Measurements from ENCODE around the gene HDC.

Gene HDC

DNA sequence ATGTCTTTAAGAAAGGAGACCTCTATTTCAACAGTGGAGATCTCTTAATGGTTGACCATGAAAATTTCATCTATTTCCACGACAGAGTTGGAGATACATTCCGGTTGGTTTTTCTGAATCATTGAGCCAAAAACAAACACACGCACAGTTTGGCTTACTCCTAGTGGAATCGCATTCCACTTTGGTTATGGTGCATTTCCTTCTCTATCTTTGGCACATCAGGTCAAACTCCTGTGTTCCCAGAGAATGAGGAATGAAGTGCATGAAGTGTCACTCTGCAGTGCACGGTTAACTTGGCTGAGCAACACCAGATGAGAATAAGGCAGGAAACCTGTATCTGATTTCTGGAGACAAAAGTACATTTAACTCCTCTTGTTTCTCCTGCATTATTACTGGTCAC lies 38.5 kb downstream of the HDC start:
- DNase-seq = no peak

DNA sequence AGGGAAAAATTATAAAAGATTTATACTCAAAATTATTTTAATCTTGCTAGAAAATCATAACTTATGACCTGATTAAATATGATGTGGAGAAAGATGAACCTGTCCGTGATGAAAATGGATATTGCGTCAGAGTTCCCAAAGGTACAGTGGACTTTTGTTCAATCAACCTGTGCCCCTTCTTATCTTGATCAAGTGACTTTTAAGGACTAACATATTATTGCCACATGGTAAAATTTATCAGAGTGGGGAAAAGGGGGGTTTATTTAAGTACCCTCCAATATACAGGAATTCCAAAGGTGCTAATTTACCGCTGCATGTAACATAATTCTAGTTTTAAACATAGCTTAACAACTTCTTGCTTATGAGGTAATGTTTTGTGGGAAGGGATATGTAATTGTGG lies 39.6 kb downstream of the HDC start:
- no peak for DNase-seq

DNA sequence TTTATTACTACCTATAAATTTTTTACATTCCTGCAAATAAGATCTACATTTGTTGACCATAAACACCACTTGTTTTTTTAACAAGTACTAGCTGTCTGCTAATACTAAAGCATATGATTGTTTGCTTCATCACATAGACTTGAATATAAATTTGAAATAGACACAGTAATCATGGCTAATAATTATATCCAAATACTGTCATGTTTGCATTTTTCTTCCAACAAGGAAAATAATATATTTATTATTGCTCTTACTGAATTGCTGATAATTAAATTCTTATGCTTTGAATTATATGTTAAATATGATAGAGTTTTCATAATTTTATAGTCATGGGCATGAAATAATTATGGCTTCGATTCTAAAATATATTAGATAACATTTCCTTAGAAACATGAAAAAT lies 40.5 kb downstream of the HDC start:
- no peak for DNase-seq

DNA sequence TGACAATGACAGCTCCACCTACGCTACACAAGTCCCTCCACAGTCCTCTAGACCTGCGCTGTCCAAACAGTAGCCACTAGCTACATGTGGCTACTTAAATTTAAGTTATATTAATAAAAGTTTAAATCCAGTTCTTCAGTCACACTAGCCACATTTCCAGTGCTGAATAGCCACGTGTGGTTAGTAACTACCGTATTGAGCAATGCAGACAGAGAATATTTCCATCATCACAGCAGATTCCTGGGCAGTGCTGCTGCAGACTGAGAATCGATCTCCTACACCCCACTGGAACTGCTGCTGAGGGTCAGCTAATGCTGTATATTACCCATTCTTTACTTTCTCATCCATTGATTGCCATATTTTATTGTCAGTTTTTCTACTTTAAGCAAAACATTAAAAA lies 40.9 kb downstream of the HDC start:
- DNase-seq = no peak

DNA sequence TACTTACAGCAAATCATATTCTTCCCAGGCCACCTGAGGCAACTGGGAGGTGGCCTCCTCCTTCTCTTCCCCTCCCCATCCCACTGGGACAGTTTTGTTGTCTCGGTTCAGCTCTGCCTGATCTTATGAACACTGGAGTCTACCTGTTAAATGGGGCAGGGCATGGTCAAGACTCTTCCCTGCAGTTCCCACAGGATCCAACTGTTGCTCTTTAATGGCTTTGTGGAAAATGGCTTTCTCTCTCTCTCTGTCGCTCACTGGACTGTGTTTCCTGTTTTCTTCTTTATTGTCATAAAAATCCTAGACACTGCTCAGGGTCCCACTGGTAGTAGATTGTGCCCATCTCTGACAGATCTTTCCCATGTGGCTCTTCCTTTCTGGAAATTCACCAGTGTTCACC lies 43.3 kb downstream of the HDC start:
- DNase-seq = no peak

DNA sequence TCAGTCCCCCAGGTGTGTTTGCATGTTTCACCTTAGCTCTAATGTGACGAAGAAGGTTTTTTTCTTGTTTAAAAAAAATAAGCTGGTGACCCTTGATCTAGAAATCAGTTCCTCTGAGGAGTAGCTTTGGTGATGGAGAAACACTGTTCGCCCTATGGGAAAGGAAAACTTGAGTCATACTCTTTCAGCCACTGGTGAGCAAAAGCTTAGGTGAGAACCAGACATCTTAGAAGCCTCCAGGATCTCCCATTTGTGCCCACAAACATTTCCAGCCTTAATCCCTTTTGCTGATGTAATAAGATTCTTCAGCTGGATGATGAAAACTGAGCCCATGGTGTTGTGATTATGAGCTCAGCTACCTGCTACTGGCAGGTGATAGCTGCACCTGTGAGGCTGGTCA lies 45.7 kb downstream of the HDC start:
- DNase-seq = no peak

DNA sequence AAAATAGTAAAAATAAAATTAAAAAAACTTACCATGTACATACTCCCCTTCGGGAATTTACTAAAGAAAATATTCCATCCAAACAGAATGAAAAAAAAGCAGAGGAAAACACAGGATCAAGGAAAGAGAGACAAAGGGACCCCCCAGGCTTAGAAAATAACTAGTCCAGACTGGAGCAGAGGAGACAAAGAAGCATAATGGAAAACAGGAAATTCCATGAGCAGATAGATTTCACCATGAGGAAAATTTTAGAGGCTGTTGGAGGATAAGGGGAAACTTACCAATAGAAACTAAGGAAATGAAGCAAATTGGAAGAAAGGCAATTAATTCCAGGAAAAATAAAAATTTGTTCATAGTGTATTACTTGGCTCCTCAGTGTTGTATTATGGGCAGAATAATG lies 46.8 kb downstream of the HDC start:
- DNase-seq = no peak

DNA sequence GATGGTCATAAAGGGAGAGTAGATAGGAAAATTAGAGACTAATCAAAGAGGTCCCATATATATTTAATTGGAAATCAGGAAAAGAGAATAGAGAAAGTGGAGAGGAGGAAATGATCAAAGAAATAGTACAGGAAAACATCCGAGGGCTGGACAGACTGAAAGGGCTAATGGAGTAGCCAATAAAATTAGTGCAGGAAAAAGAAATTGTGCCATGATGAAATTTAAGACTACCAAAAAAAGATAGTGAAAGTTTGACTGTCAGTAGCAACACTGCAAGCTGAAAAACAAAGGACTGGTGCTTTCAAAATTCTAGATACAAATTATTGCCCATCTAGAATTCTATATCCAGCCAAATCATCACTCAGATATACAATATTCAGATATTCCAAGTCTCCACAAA lies 47.2 kb downstream of the HDC start:
- no peak for DNase-seq

DNA sequence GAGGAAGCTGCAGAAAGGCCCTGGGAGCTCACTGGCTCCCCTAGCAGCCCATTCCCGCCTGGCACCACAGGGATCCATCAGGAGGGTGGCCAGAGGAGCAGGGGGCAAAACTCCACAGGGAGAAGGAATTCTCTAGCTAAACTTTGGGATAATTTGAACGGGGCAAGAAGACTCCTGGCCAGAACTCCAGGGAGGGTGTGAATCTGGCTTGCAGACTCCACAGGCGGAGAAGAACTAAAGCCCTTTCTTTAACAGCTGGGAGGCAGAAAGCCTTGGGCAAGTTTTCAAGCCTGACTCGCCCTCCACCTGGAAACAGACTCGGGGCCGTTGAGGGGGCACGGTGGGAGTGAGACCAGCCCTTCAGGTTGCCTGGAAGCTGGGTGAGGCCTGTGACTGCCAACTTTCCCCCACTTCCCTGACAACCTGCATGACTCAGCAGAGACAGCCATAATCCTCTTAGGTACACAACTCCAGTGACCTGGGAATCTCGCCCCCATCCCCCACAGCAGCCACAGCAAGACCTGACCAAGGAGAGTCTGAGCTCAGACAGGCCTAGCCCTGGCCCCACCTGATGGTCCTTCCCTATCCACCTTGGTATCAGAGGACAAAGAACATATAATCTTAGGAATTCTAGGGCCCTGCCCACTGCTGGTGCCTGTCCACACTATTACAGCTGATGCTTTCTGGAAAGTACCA lies 54.9 kb downstream of the HDC start:
- DNase-seq = no peak

DNA sequence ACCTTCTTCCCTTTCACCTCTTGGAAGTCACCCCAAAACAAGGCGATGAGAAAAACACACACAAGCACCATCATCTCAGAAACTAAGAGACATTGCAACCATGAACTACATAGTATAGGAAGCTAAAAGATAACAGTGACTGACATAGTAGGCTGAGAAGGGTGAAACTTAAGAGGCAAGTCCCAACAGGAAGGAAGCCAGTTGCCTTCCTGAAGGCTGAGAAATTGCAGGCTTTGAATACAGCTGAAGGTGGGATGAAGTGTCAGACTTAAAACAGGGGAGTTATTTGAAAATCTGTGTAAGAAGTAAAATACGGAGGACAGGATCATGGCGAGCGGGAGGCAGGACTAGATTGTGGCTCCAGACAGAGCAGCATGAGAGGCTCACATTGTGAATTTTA lies 55.7 kb downstream of the HDC start:
- DNase-seq = no peak

DNA sequence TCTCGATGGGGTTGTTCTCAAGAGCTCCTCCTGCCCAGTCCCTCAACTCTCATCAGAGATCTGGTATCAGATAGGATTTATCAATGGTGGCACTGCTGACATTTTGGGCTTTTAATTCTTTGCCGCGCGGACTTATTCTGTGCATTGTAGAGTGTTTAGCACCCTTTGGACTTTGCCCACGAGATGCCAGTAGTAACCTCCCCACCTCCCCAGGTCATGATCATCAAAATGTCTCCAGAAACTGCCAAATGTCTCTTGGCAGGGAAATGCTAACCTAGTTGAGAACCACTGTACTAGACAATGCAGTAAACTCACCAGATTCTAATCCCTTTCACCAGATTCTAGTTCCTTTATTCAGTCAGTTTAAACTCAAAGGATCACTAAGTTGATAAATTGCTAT lies 59.5 kb downstream of the HDC start:
- DNase-seq = no peak

DNA sequence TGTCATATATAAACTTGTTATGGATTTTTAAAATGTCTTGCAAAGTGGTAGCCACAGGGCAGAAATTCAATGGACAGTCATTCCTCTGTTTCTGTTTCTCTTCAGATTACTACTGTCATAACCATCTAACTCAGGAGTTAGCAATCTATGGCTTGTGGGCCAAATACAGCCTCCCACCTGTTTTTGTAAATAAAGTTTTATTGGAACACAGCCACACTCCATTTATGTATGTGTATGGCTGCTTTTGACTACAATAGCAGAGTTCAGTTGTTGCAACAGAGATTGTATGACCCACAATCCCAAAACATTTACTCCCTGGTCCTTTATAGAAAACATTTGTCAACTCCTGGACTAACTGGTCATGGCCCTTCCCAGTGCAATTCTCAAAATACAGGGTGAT lies 63.5 kb downstream of the HDC start:
- DNase-seq = no peak

DNA sequence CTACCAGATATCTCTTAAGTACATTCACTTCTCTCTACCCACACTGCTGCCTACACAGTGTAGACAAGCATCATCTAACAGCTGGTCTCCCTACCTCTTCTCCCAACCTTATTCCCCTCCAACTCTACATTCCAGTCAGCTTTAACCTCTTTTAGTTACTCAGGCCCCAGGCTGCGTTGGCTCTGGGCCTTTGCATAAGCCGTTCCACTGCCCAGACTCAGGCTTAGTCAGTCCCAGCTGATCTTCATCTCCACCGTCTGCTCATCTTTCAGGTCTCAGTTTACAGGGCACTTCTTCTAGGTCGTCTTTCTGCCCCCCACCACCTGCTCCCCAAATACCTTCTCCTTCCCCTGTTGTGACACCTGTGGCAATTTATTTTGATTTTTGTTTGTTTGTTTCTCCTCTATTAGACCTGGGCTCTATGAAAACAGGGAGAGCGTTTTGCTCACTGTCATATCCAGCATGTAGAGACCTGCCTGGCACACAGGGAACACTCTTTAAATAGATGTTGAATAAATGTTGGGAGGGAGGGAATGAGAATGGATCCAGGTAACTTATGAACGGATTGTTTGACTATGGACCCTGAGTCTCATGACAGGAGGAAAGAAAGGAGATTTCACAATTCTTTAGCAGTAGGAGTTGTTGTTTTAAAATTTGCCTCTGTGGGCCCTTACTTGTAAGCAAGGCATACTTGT lies 72.5 kb downstream of the HDC start:
- DNase-seq = no peak

DNA sequence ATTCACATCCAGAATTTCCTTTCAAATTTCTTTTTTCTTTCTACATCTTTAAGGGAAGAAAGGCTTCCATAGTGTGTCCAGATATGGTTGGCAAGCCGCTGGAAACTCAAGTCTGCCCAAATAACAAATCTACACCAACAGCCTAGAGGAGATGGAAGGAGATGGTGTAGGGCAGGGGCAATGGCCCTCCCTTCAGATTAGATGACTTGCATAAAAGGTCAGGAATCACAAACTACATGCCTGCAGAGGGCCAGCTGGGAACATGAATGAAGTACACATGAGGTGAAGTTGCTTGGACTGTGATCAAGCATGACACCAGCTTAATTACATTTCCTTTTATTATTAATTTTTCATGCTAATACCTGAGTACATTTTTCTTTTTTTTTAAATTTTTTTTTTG lies 73.4 kb downstream of the HDC start:
- no peak for DNase-seq

Measured in nucleus accumbens (tissue), 56 donors.